ENCODE measurements around the gene SNX24.

- no peak for TF ChIP-seq CTCF (IDR thresholded peaks at IDR 0.05 in 2 of 3, conservative IDR thresholded peaks at IDR 0.05 in 1 of 3; ENCODE audit: insufficient read depth in 2 of 3, low read depth in 1 of 3, low read length in 3 of 3)
- TF ChIP-seq ZNF146 (CRISPR knock-in tag; IDR thresholded peaks at IDR 0.05; ENCODE audit: unreplicated experiment), result no peak
- TF ChIP-seq AFF4 (CRISPR knock-in tag; IDR thresholded peaks at IDR 0.05), result no peak
- no peak for TF ChIP-seq SP2 (IDR thresholded peaks at IDR 0.05; ENCODE audit: extremely low read depth, low read depth, low read length, poor library complexity, severe bottlenecking)
- TF ChIP-seq NFATC3 (IDR thresholded peaks at IDR 0.05), result no peak
- no peak for TF ChIP-seq SMC3 (conservative IDR thresholded peaks at IDR 0.05; ENCODE audit: insufficient read depth, low read depth, low read length)
- TF ChIP-seq POLR2A (conservative IDR thresholded peaks at IDR 0.05), result no peak
- no peak for TF ChIP-seq MYC (IDR thresholded peaks at IDR 0.05; ENCODE audit: low read depth, low read length)
- TF ChIP-seq MYC (CRISPR knock-in tag; IDR thresholded peaks at IDR 0.05; ENCODE audit: borderline replicate concordance, low read depth), result no peak
- TF ChIP-seq CREB3 (tag; conservative IDR thresholded peaks at IDR 0.05; ENCODE audit: low read depth), result no peak
- TF ChIP-seq CHD2 (IDR thresholded peaks at IDR 0.05; ENCODE audit: low read depth, low read length), result no peak
- no peak for TF ChIP-seq CREB5 (CRISPR knock-in tag; IDR thresholded peaks at IDR 0.05)
- no peak for TF ChIP-seq GATA2 (CRISPR knock-in tag; IDR thresholded peaks at IDR 0.05)
- TF ChIP-seq MAX (CRISPR knock-in tag; IDR thresholded peaks at IDR 0.05), result no peak
These were observed 155.3 kb downstream of the SNX24 start for GRCh38 chr5:123000731-123001130.
